Measurements from ENCODE around the gene GCFC2. TPM values are rescaled to one million over a fixed set of nuclear protein-coding genes. Genes with fewer than 3 reads are reported as not detected.

GCFC2 gene
- 13.0 TPM for total RNA-seq (ENCODE audit: unreplicated experiment)
- long read RNA-seq, full-length matches to known transcripts = 7 of 7 reads
- long read RNA-seq, partial matches to known transcripts = 0 of 7 reads
- long read RNA-seq, other reads (novel, unspliced or antisense) = 0 of 7 reads

- H3K4me3 Mint-ChIP-seq (ENCODE audit: unreplicated experiment) = peak within 1 kb of the TSS; percentile 92
- no peaks in the 10 kb centered on the region for H3K36me3 Mint-ChIP-seq (ENCODE audit: low read depth, unreplicated experiment)
- H3K4me1 Mint-ChIP-seq (ENCODE audit: unreplicated experiment) = peaks cover 15% of the 10 kb centered on the region
- peak; percentile 87 for DNase-seq (ENCODE audit: low spot score)
- peak within 1 kb of the TSS; percentile 71 for H3K27ac Mint-ChIP-seq (ENCODE audit: unreplicated experiment)
- TF ChIP-seq, protein P1, sequence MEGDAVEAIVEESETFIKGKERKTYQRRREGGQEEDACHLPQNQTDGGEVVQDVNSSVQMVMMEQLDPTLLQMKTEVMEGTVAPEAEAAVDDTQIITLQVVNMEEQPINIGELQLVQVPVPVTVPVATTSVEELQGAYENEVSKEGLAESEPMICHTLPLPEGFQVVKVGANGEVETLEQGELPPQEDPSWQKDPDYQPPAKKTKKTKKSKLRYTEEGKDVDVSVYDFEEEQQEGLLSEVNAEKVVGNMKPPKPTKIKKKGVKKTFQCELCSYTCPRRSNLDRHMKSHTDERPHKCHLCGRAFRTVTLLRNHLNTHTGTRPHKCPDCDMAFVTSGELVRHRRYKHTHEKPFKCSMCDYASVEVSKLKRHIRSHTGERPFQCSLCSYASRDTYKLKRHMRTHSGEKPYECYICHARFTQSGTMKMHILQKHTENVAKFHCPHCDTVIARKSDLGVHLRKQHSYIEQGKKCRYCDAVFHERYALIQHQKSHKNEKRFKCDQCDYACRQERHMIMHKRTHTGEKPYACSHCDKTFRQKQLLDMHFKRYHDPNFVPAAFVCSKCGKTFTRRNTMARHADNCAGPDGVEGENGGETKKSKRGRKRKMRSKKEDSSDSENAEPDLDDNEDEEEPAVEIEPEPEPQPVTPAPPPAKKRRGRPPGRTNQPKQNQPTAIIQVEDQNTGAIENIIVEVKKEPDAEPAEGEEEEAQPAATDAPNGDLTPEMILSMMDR (IDR thresholded peaks at IDR 0.05; ENCODE audit: unreplicated experiment) = peak; percentile 37
- H3K27me3 Mint-ChIP-seq (ENCODE audit: unreplicated experiment) = no peaks in the 10 kb centered on the region
- H3K9me3 Mint-ChIP-seq (ENCODE audit: unreplicated experiment) = no peaks in the 10 kb centered on the region
Measured at GRCh38 chr2:75710577-75711253, at the start of gene GCFC2. Gene GCFC2 (minus strand): TSS chr2:75710915. CDS start chr2:75710855, 60 bp downstream.

DNA sequence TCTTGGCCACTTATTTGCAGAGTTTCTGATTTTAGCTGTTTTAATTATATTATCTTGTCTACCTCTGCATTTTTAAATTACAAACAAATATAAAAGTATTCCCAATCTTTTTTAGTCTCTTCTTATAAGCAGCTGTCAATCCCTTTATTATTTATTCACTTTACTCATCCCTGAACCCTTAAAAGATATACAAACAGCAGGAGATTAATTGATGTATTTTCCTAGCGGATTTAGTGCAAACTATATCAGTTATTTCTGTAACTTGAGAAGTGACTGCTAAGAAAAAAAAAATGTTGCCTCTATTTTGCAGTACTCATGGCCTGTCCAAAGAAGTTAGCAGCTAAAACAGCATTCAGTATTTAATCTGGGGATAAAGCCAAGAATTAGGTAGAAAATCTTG, 42.1 kb upstream of the GCFC2 start:
- DNase-seq (ENCODE audit: low spot score) = no peak
- H3K4me3 Mint-ChIP-seq (ENCODE audit: unreplicated experiment) = no peak overlapping the region
- H3K9me3 Mint-ChIP-seq (ENCODE audit: unreplicated experiment) = no peaks in the 10 kb centered on the region
- TF ChIP-seq, protein P1 (IDR thresholded peaks at IDR 0.05; ENCODE audit: unreplicated experiment) = no peak
- no peak overlapping the region for H3K27ac Mint-ChIP-seq (ENCODE audit: unreplicated experiment)
- H3K27me3 Mint-ChIP-seq (ENCODE audit: unreplicated experiment) = no peaks in the 10 kb centered on the region
- no peaks in the 10 kb centered on the region for H3K36me3 Mint-ChIP-seq (ENCODE audit: low read depth, unreplicated experiment)
- no peaks in the 10 kb centered on the region for H3K4me1 Mint-ChIP-seq (ENCODE audit: unreplicated experiment)

- Mint-ChIP-seq H3K27me3 (ENCODE audit: unreplicated experiment) (no peaks in the 10 kb centered on the region), H3K9me3 (ENCODE audit: unreplicated experiment) (no peaks in the 10 kb centered on the region), H3K4me1 (ENCODE audit: unreplicated experiment) (no peaks in the 10 kb centered on the region), H3K27ac (ENCODE audit: unreplicated experiment) (no peak overlapping the region), H3K36me3 (ENCODE audit: low read depth, unreplicated experiment) (no peaks in the 10 kb centered on the region), H3K4me3 (ENCODE audit: unreplicated experiment) (no peak overlapping the region)
- no peak for DNase-seq (ENCODE audit: low spot score)
- TF ChIP-seq, protein P1 (IDR thresholded peaks at IDR 0.05; ENCODE audit: unreplicated experiment) = no peak
Measured at GRCh38 chr2:75751824-75752468, 41.2 kb upstream of the GCFC2 start.

GRCh38 chr2:75751360-75751759, 40.6 kb upstream of the GCFC2 start:
- no peaks in the 10 kb centered on the region for H3K36me3 Mint-ChIP-seq (ENCODE audit: low read depth, unreplicated experiment)
- H3K9me3 Mint-ChIP-seq (ENCODE audit: unreplicated experiment) = no peaks in the 10 kb centered on the region
- H3K4me3 Mint-ChIP-seq (ENCODE audit: unreplicated experiment) = no peak overlapping the region
- TF ChIP-seq, protein P1 (IDR thresholded peaks at IDR 0.05; ENCODE audit: unreplicated experiment) = no peak
- H3K4me1 Mint-ChIP-seq (ENCODE audit: unreplicated experiment) = no peaks in the 10 kb centered on the region
- no peaks in the 10 kb centered on the region for H3K27me3 Mint-ChIP-seq (ENCODE audit: unreplicated experiment)
- no peak overlapping the region for H3K27ac Mint-ChIP-seq (ENCODE audit: unreplicated experiment)
- DNase-seq (ENCODE audit: low spot score) = no peak

- TF ChIP-seq, protein P1 (IDR thresholded peaks at IDR 0.05; ENCODE audit: unreplicated experiment) = no peak
Measured at GRCh38 chr2:75737961-75738360, 27.2 kb upstream of the GCFC2 start.

More at GRCh38 chr2:75737961-75738360, 27.2 kb upstream of the GCFC2 start:
- no peaks in the 10 kb centered on the region for H3K27me3 Mint-ChIP-seq (ENCODE audit: unreplicated experiment)
- H3K27ac Mint-ChIP-seq (ENCODE audit: unreplicated experiment) = no peak overlapping the region
- H3K9me3 Mint-ChIP-seq (ENCODE audit: unreplicated experiment) = no peaks in the 10 kb centered on the region
- H3K4me1 Mint-ChIP-seq (ENCODE audit: unreplicated experiment) = no peaks in the 10 kb centered on the region
- DNase-seq (ENCODE audit: low spot score) = no peak
- no peak overlapping the region for H3K4me3 Mint-ChIP-seq (ENCODE audit: unreplicated experiment)
- H3K36me3 Mint-ChIP-seq (ENCODE audit: low read depth, unreplicated experiment) = no peaks in the 10 kb centered on the region
